NCI-H345 treated with DMSO at 0.1 percent for 48 hours (cell line): ENCODE measurements around the gene USP6.
"Not testable (repeated sequence)": the region's sequence is repeated elsewhere in the genome, so short reads cannot be mapped to it uniquely, and the experiment has no call there.

Source experiments
- DNase-seq: peaks from one replicate; lab custom pipeline; 2025; ENCODE audit not compliant: unreplicated experiment; lab: John Stamatoyannopoulos, UW

USP6 gene

DNA sequence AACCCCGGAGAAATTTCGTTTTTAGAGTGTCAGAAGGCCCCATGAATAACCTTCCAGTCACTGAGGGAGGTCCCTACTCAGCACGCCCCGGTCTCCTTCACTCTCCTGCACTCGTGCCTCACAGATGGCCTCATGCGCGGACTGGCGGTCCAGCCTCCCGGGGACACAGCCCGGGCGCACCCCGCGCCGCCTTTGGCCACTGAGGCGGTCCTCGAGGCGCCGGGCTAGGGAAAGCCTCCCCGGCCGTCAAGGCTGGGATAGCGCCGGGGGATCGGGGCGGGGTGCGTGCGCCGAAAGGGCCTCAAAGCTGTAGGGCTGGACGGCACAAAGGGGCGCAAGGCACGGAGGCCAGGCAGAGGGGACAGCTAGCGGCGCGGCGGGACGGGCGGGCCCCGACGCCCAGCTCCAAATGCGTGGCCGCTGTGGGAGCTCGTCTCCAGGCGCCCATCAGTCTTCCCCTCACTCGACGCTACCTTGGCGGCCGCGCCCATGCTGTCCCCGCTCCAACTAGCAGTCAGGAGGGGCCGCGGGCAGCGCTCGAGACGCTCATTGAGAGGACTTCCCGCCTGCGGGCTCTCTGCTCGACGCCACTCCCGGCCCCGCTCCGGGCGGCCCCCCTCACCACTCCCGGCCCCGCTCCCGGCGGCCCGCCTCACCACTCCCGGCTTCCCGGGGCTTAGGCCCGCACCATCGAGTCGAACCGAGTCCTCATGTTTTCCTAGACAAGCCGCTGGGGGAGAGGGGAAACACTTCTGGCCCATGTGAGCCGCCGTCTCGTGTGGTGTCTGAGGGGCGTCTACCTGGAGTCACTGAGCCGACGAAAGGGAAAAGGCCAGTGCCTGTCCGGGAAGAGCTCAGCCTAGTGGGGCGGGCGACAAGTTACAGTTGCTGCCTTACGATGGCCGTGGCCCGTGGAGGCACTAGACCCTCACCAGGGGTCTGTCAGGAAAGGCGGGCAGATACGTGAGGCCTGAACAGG, at the start of gene USP6:
Gene USP6 (plus strand): TSS at position 360 of the 979 bp plus-strand sequence. CDS start 14,336 bp downstream, outside the sequence.
- no peak for DNase-seq

DNA sequence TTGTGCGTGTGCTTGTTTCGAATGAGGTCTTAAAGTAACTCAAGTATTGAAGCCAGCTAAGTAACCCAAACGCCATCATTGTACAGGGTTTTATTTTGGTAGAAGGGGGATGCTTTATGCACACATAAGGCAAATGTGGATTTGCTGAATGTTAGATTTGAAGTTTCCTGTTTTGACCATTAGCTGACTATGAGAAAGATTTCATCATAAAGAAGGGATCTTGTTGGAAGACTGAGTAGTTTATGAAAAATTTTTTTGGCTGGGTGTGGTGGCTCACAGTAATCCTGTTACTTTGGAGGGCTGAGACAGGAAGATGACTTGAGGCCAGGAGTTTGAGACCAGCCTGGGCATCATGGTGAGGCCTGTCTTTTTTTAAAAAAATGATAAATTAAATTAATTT, 47.6 kb upstream of the USP6 start:
- DNase-seq, result no peak

DNA sequence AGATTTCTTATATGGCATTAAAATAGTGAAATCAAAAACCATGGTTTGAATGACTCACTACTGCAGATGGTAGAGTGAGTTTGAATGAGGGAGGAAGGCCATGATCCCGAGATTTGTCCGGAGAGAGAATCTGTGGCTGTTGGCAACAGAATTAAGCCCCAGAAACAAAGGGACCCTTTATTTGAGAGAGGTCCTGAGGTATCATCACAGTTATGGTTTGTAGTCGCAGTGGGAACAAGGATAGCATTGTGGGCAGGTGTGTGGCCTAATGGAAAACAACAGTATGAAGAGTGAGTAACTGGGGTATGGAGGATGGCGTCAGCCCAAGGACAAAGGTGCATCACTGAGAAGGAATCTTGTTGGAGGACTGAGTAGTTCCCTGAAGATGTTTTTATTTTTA, 46.1 kb upstream of the USP6 start:
- DNase-seq, result no peak

DNA sequence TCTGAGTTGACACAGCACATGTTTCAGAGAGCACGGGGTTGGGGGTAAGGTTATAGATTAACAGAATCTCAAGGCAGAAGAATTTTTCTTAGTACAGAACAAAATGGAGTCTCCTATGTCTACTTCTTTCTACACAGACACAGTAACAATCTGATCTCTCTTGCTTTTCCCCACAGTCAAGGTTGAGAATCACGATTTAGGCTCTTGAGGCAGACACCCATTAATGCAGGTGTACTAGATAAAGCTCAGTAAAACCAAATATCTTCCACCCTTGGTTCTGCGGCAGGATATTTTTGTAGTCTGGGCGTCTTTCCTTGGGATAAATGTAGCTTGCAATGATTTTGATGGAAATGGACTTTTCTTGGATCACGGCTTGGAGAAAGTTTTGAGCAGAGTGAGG, 40.4 kb upstream of the USP6 start:
- not testable (repeated sequence) for DNase-seq

DNA sequence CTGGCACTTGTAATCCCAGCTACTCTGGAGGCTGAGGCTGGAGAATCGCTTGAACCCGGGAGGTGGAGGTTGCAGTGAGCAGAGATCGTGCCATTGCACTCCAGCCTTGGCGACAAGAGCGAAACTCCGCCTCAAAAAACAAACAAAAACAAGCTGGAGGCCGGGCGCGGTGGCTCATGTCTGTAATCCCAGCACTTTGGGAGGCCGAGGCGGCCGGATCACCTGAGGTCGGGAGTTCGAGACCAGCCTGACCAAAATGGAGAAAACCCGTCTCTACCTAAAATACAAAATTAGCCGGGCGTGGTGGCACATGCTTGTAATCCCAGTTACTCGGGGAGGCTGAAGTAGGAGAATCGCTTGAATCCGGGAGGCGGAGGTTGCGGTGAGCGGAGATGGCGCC, 38.6 kb upstream of the USP6 start:
- DNase-seq, result not testable (repeated sequence)

DNA sequence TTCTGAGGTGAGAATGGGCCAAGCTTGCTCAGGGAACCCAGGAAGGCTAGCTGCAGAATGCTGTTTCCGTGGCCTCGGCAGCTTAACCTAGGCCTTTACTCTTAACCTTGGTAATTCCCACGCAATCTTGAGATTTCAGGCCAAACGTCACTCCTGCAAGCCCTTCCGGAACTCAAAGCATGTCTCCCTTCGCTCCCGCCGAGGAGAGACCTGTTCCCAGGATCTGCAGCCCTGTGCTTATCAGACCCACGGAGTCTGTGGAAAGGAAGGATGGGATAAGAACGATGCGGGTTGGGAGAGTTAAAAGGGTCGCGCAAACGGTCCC, 38.1 kb upstream of the USP6 start:
- DNase-seq, result no peak

DNA sequence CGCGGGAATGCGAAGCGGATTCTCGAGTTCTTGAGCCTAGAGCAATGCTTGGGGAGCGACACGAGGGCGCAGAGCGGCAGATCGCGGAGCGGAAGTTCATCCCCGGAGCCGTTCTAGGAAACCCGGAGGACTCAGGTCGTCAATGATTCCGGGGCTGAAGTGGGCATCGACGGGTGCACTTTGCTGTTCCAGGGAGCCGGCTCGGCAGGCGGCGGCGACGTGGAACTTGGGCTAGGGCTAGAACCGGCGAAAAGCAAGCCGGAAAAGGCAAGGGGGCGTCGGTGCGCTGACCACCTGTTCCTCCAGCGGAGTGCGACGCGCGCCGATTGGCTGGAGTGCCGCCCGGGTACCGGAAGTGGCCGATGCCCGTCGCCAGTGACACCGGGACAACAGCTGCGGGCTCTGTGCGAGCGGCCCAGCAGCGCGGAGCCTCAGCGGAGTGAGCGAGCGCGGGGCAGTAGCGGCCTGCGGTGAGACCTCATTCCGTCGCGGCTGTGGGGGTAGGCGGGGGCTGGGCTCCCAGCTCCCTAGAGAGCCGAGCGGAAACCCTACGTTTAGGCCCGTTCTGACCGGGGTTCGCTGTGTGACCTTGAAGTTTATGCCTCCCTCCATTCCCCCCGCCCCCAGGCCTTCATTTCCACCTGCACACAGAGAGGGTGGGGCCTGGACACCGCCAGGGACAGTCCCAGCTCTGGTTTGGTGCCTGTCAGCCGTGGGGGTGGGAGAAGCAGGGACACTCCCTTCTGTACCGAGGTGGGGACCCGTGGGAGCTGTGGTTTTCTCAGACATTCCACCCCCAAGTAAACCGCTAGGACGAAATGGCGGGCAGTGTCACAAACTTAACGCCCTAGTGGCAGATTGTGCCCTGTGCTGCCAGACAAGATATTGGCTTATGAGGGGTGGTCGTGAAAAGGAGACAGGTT, 37.5 kb upstream of the USP6 start, which contains the start of gene ZFP3:
Gene ZFP3 (plus strand): TSS at position 362 of the 923 bp plus-strand sequence. CDS start 13,038 bp downstream, outside the sequence.
- peak; percentile 53 for DNase-seq

DNA sequence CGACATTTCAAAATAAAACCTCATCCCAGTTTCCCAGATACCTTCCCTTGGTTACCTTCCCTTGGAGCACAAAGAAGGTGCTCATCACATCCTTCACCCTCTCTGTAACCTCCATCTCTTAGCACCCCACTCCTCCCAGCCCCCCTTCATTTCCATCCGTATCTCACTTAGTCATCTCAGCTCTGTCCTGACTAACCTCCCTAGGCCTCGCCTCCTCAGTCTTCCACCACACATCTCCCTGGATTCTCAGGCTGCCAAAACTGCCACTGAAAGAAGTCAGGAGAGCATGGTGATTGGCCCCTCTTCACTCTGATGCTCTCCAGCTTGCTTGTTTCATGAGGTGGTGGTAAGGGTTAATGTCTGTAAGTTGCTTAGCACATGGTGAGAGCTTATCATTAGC, 35.2 kb upstream of the USP6 start:
- no peak for DNase-seq

DNA sequence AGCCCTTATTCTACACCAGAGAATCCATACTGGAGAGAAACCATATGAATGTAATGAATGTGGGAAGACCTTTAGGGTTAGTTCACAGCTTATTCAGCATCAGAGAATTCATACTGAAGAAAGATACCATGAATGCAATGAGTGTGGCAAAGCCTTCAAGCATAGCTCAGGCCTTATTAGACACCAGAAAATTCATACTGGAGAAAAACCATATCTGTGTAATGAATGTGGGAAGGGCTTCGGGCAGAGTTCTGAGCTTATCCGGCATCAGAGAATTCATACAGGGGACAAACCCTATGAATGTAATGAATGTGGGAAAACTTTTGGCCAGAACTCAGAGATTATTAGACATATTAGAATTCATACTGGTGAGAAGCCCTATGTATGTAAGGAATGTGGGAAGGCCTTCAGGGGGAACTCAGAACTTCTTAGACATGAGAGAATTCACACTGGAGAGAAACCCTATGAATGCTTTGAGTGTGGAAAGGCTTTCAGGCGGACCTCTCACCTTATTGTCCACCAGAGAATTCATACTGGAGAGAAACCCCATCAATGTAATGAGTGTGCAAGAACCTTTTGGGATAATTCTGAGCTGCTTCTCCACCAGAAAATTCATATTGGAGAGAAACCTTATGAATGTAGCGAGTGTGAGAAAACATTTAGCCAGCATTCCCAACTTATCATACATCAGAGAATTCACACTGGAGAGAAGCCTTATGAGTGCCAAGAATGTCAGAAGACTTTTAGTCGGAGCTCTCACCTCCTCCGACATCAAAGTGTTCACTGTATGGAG, 23.4 kb upstream of the USP6 start:
- DNase-seq, result no peak

DNA sequence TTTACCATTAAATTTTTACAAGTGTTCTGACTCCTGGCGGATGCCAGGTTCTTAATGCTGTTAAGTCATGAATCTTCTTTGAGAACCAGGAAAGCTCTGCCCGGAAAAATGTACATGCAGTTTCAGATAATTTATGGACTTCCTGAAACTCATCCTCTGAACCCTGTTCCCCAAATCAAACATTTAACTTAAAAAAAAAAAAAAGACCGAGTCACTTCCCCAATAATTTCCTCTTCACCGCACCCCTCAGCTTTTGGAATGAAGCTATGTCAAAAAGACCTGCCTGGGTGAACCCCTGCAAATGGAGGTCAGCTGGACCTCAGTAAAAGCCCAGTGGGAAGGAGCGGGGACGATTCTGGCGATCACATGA, 19.1 kb upstream of the USP6 start:
- no peak for DNase-seq

DNA sequence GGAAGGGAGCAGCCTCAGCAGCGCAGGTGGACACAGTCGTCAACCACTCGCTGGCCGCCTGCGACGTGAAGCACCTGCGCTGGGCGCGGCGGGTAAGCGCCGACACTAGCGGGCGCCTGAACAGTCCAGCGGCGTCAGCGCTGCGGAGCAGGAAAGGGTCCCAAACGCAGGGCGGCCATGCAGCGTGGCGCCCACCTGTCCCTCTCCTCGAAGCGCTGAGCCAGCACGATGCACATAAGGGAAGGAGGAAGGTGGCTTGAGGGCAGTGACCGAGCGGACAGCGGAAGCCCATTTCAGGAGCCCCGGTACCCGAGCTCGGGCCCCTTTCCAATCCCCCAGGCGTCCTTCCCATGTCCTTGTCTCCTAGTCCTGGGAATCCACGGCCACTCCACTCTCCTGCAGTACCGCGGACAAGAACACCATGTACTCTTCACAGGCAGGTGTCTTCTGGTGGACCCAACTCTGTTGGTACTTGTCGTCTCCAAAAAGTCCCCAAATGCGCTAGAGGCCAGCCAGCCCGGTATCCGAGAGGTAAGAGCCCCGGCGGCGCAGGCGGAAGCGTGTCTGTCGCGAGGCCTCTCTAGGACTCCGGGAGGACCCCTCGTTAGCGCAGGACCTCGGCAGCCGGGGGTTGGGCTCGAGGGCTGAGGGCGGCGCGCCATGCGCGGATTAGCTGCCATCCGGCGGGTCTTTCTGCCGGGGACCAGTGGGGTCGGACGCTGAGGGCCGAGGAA, 18.6 kb upstream of the USP6 start:
- DNase-seq, result no peak

DNA sequence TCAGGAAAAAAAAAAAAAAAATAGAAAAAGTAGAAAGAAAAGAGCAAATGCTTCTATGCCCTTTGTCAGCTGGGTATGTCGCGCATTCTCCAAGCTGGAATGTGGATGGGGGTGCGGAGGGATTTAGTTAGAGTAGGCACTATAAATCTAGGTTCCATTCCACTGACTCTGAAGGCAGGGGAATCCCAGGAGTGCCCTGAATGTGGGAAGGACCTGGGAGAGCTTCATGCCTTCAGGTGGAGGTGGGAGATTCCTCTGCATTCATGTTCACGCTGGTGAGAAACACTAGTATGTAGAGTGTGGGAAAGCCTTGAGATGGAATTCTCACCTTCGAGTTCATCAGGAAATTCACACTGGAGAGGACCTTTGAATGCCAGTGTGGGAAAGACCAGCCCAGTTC, 16.6 kb upstream of the USP6 start:
- no peak for DNase-seq

DNA sequence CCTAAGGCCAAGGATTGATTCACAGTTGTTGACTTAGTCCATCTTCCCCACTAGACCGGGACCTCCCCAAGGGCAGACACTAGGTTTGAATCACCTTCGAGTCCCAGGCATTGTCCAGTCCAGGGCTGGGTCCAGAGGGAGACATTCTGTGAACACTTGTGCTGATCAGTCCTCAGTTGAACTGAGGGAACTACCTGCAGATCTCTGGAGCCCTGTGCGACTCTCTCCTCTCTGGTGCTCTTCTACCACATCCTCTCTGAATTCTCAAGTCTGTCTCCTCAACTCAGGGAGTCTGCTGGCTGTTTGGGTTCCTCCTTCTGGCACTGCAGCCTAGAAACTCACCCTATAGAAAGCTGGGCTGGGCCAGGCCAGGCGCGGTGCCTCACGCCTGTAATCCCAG, 15.0 kb upstream of the USP6 start:
- no peak for DNase-seq

DNA sequence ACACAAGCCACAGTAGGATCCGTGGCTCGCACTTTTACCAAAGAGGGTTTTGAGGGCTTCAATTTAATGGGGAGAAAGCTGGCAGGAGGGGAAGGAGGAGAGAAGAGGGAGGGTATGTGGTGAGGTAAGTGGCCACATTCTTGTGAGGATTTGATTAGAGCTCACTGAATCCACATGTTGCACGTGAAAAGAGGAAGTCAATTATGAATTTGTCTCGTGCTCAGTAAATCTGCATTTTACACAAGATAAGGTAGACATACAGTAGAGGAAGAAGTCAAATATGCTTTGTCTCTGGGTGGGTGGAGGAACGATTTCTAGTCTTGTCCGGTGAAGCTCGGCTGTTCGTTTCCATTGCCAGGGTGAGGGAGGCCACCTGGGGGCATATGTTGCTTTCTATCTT, 5.0 kb upstream of the USP6 start:
- DNase-seq, result no peak

DNA sequence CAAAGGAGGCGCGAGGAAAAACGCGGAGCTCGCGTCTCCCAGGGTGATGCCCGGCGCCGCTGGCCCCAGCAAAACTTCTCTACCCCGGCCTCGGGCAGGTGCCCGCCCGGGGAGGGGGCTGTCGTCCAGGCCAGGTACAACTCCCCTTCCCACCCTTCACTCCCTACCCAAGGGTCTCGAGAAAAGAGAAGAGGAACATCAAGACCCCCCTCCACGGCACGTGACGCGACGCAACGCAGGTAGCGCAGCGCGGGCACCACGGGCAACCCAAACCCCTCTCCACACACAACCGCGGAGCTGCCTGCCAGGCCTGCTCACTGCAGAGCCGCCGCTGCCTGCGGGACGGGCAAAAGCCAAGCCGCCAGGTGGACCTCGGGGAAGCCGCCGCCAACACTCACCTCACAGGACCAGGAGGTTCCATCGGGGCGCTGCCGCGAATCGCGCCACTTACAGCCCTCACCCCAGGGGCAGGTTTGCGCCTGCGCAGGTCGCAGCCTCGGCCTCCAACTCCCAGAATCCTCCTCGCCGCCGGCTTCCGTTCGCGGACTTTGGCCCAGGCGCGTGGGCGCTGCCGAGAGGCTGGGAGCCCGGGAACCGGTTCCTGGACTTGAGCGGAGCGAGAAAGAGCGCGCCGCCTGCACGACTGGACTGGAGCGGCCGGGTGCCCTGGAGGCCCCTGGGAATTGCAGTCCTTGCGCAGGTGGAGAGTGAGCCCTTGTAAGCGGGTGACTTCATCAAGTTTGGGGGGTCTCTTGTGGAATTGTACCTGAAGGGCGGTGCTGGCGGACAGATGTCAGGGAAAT, 4.2 kb upstream of the USP6 start, which contains the start of gene ZNF232:
Gene ZNF232 (minus strand): TSS at position 477 of the 803 bp plus-strand sequence. CDS start 56 bp downstream, at position 421.
- DNase-seq, result peak; percentile 80

DNA sequence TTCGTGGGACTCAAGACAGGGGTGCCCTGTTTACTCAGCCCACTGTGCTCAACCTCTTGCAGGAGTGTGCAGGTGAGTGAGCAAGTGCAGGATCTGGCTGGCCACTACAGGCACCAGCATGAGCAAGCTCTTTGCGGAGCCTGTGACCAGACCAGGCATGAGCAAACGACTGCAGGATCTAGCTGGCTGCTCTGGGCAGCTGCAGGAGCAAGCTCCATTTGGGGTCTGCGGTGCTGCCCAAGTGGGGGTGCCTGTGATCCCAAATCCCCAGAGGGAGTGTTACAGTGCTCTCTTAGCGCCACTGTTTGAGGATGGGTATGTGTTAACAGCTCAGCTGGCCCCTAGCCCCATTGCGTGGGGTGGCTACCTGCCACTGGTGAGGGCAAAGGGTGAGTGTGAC, 2.4 kb downstream of the USP6 start:
- DNase-seq, result no peak

DNA sequence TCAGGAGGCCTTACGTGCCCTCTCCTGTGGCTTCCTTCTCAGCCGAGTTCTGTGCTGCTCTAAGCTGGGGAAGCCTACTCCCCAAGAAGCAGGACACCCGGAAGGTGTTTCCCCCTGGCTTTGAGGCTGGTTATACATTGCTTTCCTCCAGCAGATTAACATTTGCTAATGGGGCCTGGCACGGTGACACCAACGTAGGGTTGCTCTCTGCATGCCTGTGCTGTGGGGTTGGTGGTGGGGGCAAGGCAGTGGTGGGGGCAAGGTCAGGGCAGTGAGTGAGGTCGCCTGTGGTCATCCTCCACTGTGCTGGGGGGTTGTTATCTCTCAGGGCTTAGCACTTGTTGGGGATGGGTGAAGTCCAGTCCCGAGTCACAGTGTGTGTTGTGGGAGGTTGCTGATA, 4.2 kb downstream of the USP6 start:
- DNase-seq, result no peak

DNA sequence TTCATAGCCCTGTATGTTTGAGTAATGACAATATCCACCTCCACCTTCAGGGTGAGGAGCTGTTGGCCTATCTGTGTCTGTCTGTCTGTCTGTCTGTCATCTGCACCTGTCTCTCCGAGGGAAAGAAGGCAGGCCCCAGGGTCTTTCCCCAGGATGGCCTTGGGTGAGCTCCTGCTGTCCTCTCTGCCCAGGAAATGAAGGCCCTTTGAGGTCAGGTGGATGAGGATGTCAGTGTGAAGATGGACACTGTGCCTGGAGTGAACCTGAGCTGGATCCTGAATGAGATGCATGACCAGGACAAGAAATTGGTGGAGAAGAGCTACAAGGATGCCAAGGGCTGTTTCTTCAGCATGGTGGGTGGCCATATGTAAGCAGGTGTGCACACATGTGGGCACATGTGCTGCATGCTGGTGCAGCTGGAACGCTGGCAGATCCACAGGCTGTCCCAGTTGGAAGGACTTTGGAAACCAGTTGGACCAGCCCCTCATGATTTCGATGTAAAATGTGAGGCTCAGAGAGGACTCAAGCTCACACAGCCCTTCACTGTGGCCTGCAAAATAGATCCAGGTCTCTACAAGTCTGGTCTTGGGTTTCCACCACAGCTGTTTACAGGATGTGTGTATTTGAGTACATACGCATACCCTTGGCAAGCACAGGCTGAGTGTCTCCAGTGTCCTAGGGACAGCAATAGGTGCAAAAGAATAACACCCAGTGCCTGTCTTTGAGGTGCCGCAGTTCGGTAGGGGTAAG, 4.8 kb downstream of the USP6 start:
- DNase-seq, result not testable (repeated sequence)
